Measurements from ENCODE around the gene APC2. TPM values are rescaled to one million over a fixed set of nuclear protein-coding genes. Genes with fewer than 3 reads are reported as not detected.

The APC2 gene
- polyA plus RNA-seq, 1 experiment: 0.07 TPM

GRCh38 chr19:1441677-1442438, 8.1 kb upstream of the APC2 start:
- peaks cover 23% of the 10 kb centered on the region for H3K36me3 ChIP-seq (ENCODE audit: control insufficient read depth, insufficient read depth, low read length)
- peaks cover 4% of the 10 kb centered on the region for H3K27me3 ChIP-seq (ENCODE audit: control insufficient read depth, insufficient read depth, low read length)
- ChIA-PET POLR2A (no interaction called here), CTCF (interaction anchor here (0.7 kb wide), 1 partner anchor 139 kb away, joined by 3 read pairs; no protein-coding TSS in a partner anchor)
- TF ChIP-seq CTCF (IDR thresholded peaks at IDR 0.05; ENCODE audit: insufficient read depth, low read depth, low read length): no peak
- H3K4me3 ChIP-seq (ENCODE audit: low read depth, low read length): no peak overlapping the region
- no peak for DNase-seq (ENCODE audit: low read depth)

GRCh38 chr19:1445185-1445931, 4.6 kb upstream of the APC2 start:
- Histone ChIP-seq H3K4me3 (ENCODE audit: low read depth, low read length) (peak overlapping the region; percentile 46), H3K36me3 (ENCODE audit: control insufficient read depth, insufficient read depth, low read length) (peaks cover 16% of the 10 kb centered on the region), H3K27me3 (ENCODE audit: control insufficient read depth, insufficient read depth, low read length) (peaks cover 14% of the 10 kb centered on the region)
- POLR2A ChIA-PET: interaction anchor here (0.6 kb wide), 1 partner anchor 422 kb away, joined by 4 read pairs; no protein-coding TSS in a partner anchor
- TF ChIP-seq CTCF (IDR thresholded peaks at IDR 0.05; ENCODE audit: insufficient read depth, low read depth, low read length): peak; percentile 32
- DNase-seq (ENCODE audit: low read depth): no peak
- CTCF ChIA-PET: interaction anchor here (0.8 to 3.7 kb wide), 19 partner anchors 8 to 201 kb away, joined by 3 to 21 read pairs (median 4); partner anchors contain the start of gene REEP6

- peaks cover 21% of the 10 kb centered on the region for H3K27me3 ChIP-seq (ENCODE audit: control insufficient read depth, insufficient read depth, low read length)
- H3K36me3 ChIP-seq (ENCODE audit: control insufficient read depth, insufficient read depth, low read length): peaks cover 10% of the 10 kb centered on the region
- ChIA-PET POLR2A (interaction anchor here (0.6 kb wide), 1 partner anchor 130 kb away, joined by 5 read pairs; no protein-coding TSS in a partner anchor), CTCF (interaction anchor here (0.8 to 3.7 kb wide), 15 partner anchors 8 to 166 kb away, joined by 3 to 21 read pairs (median 6); partner anchors contain the start of gene REEP6)
- DNase-seq (ENCODE audit: low read depth): no peak
- TF ChIP-seq CTCF (IDR thresholded peaks at IDR 0.05; ENCODE audit: insufficient read depth, low read depth, low read length): no peak
- H3K4me3 ChIP-seq (ENCODE audit: low read depth, low read length): peak overlapping the region; percentile 46
Observed at GRCh38 chr19:1445932-1446712, 3.8 kb upstream of the APC2 start.

- Histone ChIP-seq H3K27me3 (ENCODE audit: control insufficient read depth, insufficient read depth, low read length) (peaks cover 26% of the 10 kb centered on the region), H3K4me3 (ENCODE audit: low read depth, low read length) (no peak overlapping the region), H3K36me3 (ENCODE audit: control insufficient read depth, insufficient read depth, low read length) (peaks cover 8% of the 10 kb centered on the region)
- no peak for TF ChIP-seq CTCF (IDR thresholded peaks at IDR 0.05; ENCODE audit: insufficient read depth, low read depth, low read length)
- POLR2A ChIA-PET: interaction anchor here (0.6 kb wide), 1 partner anchor 130 kb away, joined by 5 read pairs; no protein-coding TSS in a partner anchor
- DNase-seq (ENCODE audit: low read depth): no peak
- CTCF ChIA-PET: interaction anchor here (1.2 to 2.2 kb wide), 3 partner anchors 9 to 167 kb away, joined by 3 to 9 read pairs (median 4); no protein-coding TSS in a partner anchor
Observed at GRCh38 chr19:1446713-1447481, 3.0 kb upstream of the APC2 start.
